GM18909 (cell line): ENCODE results near the gene KRT40.
"Not testable (repeated sequence)": the region's sequence is repeated elsewhere in the genome, so short reads cannot be mapped to it uniquely, and the experiment has no call there.

ENCODE experiments used
- ATAC-seq: cut with Tn5 transposase; IDR thresholded peaks from one replicate; pipeline ENCODE4 v1.9.1; 2021; ENCODE audit warnings: mild to moderate bottlenecking; ENCODE audit not compliant: unreplicated experiment, poor library complexity

Gene KRT40

DNA sequence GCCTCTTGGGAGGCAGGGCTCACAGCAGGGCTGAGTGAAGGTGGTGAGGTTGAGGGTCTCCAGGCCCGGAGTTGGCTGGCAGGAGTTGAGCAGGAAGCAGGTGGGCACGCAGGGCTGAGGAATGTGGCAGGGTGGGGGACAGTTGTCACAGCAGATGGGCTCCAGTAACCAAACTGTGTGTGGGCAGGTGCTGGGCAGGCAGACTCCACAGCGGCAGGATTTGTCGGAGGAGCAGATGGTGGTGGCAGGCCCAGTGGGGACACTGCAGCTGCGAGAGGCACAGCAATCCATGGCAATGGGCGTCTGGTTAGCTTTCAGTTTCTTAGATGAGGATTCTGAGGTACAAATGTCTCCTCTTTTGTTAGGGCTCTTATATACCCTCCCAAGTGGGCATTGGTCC is 15.4 kb upstream of the KRT40 start, which contains the start of gene KRTAP3-2:
TSS of gene KRTAP3-2 (minus strand) at position 344 of the 400 bp plus-strand sequence. CDS start at position 291, 53 bp downstream.
- not testable (repeated sequence) for ATAC-seq

DNA sequence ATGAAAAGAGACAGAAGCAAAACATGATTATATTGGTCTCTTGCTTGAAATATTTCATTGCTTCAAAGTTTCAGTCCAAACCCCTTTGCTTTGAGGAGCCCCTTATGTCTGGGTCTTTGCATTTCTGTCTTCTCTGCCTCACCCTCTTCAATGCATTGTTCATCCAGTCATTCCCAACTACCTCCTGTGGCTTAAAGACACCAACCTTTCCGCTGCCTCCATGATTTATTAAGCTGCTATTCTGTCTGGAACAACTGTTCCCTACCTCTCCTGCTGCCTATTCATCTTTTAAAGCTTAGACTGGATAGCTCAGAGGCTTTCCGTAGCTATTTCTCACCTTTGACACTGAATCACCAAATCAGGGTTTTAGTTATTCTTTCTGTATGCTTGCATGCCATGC is 13.2 kb upstream of the KRT40 start:
- ATAC-seq: no peak

DNA sequence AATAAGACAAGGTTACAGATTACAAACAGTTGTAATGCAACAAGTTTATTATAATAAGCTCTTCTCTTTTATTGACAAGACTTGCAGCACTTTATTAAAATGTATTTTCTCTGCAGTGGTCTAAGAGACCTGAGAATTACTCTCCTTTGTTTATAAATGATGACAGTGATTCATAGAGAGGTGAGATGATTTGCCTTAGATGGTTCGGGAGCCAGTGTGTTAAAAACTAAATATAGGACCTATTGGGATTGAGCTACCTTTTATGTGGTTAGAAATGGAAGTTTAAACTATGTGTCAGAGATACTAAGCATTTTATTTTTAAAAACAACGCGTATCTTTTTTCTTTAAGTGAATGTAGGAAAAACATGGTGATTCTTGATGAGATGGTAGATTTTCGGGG is 12.7 kb upstream of the KRT40 start:
- no peak for ATAC-seq

DNA sequence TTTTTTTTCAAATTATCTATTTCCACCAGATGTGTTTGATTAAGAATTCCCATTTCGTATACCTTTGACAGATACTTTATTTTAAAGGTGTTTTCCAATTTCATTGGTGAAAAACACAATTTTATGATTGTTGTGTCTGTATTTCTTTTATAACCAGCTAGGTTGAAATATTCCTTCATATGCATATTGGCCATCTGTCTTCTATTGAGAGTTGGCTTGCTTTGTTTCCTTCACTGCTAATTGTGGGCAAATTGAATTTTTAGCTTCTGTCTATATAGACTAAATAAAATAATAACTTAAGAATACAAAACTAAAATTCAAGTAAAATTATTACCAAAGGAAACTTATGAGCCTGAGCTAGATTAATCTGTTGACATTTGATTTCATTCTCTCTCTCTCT is 11.0 kb upstream of the KRT40 start:
- ATAC-seq: no peak

DNA sequence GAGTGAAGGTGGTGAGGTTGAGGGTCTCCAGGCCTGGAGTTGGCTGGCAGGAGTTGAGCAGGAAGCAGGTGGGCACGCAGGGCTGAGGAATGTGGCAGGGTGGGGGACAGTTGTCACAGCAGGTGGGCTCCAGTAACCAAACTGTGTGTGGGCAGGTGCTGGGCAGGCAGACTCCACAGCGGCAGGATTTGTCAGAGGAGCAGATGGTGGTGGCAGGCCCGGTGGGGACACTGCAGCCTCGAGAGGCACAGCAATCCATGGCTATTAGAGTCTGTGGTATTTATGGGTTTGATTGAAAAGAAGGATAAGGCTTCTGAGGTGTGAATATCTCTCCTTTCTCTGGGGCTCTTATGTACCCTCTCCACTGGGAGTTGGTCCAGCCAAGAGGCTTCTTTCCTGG is 9.7 kb upstream of the KRT40 start, which contains the start of gene KRTAP3-3:
TSS of gene KRTAP3-3 (minus strand) at position 326 of the 400 bp plus-strand sequence. CDS start at position 259, 67 bp downstream.
- ATAC-seq: no peak

DNA sequence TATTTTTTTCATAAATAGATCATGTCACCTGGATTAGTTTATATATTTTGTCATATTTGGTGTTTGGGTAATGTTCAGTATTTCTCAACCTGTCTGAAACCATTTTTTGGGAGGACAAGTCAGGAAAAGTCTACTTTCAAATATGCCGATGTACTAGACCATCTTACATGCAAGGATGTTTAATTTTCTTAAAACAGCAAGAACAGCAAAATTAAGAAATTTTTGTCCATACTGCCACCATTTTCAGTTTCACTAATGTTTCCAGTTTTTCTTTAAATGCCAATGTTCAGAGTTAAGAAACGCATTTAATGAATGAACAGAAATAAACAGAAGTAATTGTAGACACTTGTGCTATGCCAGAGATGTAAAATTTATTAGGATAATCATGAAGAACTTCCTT is 9.0 kb upstream of the KRT40 start:
- ATAC-seq: no peak

DNA sequence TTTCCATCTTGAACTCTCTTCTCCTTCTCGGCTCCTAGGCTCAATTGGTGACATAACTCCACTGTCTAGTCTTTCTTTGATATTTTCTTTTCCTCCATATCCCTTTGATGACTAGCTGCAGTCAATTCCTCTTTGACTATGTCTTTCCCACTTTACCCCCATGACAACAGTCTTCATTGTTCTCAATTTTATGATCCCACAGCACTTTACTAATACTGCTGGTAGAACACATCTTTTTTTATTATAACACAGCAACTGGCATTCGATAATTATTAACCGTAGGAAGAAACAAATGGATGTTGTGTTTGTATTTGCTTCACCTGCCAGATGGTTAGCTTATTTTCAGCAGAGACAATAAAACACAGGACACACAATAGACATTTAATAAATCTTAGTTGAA is 8.5 kb upstream of the KRT40 start:
- no peak for ATAC-seq

DNA sequence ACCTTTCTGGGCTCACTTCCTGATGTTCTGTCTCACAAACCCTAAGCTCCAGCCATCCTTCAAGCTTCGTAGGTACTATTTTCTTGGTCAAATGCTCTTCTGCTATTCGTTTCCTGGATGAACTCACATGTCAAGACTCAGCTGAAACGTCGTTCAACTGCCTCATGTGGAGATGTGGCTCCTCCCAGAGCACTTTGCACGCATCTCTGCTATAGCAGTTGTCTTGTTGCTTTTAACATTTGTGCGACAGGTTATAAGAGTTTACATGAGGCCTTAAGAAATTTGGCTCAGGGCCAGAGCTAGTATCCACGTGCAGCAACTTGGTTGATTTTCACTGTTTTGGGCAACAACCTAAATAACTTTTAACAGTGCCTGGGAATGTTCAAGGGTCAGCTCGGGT is 2.8 kb upstream of the KRT40 start:
- ATAC-seq: no peak

DNA sequence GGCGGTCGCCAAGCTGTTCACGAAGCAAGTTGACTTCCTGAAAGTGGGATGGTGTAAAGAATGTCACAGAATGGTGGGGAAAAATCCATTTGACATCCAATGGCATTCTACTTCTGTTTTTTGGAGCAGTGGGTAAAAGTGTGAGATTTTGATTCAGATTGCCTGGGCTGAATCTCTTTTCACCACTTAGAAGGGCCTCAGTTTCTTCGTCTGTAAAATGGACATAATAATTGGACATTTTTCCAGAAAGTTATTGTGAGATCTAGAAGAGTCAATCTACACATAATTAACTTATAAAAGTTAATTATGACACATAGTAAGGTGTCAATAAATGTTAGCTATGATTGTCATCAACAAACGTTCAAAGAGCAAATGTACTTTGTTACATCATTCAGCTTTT is 3.0 kb downstream of the KRT40 start:
- no peak for ATAC-seq

DNA sequence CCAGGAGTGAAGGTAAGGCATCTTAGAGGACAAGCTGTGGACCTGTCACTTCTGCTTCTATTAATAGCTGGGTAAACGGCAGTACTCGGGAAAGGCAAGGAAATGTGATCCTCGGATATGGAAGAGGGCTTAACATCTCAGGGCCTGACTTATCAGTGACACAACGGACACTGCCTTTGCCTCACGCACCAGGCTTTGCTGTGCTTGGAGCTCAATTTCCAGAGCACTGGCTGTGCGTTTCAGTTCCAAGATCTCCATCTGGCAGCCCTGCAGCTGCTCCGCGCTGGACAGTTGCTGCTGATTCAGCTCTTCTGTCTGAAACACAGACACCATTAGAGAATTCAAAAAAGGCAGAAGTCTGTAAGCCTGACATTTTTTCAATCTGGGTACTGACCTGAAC is 3.5 kb downstream of the KRT40 start:
- ATAC-seq: no peak

DNA sequence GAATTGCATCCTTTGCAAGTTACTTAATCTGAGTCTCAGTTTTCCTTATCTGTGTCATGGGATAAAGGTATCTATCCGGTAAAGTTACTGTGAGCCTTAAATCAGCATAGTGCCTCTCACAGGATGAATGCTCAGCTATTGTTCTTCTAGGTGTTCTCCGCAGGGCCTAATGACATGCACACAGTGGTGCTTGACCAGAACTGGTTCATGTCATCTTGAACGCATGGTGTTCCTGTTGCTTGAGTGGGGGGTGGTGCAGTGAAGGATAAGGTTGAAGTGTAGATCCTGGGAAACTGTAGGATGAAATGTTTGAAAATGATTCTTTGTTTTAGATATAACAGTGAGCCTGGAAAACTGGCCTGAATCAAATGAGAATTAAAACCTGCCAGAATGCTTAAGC is 4.0 kb downstream of the KRT40 start:
- no peak for ATAC-seq

DNA sequence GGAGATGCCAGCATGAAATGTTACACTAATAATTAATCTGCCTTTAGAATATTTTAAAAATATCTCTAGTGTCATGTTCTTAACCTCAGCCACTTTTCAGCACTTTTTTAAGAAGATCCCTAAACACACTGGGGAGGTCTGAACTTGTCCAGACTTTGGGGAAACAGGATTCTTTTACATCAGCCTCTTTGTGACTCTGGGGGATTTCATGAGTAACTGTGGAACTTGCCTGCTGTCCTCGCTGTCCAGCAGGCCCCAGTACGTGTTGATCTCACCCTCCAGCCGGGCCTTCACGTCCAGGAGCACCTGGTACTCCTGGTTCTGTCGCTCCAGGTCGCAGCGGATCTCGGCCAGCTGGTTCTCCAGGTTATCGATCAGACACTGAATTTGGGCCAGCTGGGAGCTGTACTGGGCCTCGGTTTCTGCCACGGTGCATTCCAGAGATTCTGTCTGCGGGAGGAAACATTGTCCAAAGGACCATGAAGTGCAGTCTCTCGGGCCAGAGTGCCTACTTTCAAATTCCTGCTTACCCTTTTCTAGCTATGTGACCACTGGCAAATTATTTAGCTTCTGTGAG is 5.5 kb downstream of the KRT40 start:
- ATAC-seq: no peak

DNA sequence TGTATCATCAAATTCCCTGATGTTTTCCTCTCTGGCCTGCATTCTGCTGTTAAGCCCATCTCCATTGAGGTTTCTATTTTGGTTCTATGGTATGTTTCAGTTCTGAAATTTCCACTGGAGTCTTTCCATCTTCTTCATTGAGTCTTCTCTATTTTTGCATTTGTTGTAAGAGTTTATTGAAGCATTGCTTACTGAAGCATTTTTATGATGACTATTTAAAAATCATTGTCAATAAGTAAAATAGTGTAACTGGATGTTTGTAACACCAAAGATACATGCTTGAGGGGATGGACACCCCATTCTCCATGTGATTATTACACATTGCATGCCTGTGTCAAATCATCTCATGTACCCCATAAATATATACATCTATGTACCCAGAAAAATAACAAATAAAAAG is 8.6 kb downstream of the KRT40 start:
- ATAC-seq: no peak

DNA sequence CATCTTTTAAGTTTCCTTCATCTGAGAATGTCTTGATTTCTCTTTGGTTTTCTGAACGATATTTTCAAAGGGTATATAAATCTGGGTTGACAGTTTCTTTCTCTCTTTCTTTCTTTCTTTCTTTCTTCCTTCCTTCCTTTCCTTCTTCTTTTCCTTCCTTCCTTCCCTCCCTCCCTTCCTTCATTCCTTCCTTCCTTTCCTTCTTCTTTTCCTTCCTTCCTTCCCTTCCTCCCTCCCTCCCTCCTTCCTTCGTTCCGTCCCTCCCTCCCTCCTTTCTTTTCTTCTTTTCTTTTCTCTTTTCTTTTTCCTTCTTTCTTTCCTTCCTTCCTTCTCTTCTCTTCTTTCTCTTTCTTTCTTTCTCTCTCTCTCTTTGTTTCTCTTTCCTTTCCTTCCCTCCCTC is 9.8 kb downstream of the KRT40 start:
- ATAC-seq: no peak

DNA sequence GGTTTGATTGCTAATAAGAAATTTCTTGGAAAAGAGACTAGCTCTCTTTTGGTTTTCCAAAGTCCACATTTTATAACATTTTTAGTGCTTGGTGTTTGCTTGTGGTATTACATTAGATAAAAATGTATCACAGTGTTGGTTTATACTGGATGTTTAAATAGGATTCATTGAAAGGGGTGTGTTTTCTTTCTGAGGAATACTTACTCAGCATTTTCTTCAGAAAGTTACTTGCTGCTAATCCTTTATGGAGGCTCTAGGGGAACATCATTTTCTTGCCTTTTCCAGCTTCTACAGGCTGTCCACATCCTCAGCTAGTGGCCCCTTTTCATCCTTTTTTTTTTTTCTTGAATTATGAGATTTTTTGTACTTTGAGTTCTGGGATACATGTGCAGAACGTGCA is 16.5 kb downstream of the KRT40 start:
- ATAC-seq: no peak

DNA sequence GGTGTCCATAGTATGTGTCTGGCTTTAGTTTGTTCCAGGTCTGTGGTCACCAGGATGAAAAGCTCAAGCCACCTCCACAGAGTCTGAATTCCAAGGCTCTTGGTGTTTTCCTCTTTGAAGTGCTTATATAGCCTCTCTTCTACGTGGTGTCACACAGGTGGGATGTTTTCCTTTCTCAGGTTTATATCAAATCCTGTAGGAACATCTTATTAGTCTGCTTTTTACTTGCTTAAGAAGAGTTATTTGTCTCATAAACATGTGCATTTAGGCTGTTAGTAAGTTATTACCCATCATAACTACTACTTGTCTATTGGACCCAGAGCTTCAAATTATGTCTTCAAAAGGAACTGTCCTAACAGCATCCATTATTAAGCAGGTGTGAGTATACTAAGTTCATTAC is 17.3 kb downstream of the KRT40 start, which contains the start of gene KRT39:
TSS of gene KRT39 (minus strand) at position 101 of the 400 bp plus-strand sequence. CDS start at position 9, 92 bp downstream.
- ATAC-seq: no peak

DNA sequence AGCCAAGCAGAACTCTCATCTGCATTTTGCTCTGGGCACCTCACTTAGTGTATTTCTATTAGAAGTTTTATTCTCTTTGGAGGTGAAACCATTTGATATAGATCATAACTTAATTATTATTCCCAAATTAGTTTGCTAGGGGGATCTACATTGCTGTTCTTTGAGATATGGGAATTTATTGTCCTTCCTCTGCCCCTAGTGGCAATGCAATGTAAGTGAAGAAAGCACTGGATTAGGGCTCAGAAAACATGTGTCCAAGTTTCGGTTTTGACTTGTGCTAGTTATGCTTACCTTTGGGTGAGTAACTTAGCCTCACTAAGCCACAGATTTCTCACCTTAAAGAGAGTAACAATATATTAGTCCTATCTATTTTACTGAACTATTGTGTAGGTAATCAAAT is 20.3 kb downstream of the KRT40 start:
- no peak for ATAC-seq

DNA sequence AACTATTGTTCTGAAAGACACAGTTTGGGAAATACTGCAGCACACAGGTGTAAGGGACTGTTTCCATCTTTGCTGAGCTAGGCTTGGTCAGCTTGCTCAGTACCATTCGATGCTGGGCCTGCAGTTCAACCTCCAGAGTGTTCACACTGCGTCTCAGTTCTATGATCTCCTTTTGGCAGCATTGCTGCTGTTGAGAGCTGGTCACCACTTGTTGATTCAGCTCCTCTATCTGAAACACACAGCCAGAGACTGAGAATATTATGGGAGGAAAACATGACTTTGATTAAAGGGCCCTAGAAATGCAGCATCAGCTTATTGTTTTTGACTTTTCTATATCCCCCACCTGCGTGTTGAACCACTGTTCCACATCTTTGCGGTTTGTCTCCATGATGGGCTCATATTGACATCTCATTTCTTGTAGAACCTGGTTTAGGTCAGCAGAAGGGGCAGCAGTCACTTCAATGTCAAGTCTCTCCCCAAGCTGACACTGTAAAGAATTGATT is 22.0 kb downstream of the KRT40 start:
- no peak for ATAC-seq

DNA sequence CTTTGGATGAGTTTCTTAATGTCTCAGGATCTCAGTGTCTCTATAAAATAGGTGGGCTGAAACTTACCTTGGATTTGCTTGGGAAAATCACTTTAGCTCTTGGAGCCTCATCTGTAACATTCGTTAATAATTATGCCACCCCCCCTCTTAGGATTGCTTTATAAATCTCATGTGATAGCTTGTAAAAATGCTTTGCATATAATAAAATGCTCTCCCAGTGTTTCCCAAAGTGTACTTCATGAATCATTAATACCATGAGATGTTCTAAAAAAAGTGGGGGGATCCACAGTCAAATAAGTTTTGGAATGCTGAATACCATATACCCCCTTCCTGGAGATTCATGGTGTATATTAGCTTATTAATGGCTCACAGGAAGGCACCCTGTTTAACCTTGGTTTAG is 22.5 kb downstream of the KRT40 start:
- no peak for ATAC-seq

DNA sequence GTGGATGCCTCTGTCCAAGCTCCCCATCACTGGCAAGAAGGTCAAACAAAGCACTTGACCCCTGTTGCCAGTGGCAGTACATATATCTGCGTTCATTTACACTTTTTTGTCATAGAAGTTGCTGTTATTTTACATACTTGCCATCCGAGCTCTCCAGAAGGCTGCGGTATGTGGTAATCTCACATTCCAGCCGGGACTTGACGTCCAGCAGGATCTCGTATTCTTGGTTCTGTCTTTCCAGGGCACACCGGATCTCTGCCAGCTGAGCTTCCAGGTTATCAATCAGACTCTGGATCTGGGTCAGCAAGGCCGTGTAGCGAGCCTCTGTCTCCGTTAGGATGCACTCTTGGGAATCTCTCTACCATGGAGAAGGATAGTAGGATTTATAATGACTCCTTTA is 24.0 kb downstream of the KRT40 start:
- no peak for ATAC-seq

DNA sequence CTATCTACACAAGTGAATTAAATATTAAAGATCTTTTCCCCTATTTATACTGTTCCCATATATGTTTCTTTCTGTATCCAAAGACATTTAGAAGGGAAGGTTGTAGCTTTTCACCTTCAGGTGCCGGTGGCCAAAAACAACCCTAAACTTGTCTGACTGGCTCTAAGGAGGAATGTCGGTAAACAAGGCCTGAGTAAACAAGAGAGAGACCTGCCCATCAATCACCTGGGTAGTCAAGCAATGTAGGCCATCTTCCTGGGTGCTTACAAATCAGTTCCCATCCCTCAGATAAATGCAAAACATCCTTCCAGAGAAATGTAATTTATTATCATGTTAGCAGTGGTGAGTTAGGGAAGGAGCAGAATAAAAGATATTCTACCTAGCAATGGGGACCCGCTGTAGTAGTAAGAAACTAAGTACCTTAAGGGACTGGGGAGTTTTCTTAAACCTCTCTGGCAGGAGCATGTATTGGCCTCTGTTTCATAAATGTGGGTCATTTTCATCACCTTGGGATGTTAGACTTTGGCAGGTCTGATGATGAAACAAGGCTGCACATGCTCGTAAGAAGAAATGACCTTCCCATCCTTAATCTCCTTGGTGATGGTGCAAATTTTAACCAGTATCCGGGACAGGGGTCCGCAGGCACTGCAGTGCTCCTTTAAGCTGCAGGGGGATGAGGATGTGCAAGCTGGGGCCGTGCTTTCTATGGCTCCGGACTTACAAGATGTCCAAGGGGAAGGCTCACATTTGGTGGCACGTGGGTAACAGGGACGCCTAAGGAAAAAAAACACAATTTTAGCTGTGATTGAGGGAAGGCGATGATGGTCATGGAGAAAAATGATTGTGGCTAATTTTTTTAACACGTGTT is 25.8 kb downstream of the KRT40 start:
- ATAC-seq: no peak
